HEK293T (cell line): ENCODE results near the gene NBAS.

Experiments used
- CTCF ChIA-PET: fragments of 350-600 bp; formaldehyde crosslinking; extraction: SDS; loops from one replicate; lab custom pipeline; 2021; ENCODE audit warnings: antibody characterized with exemption, inconsistent platforms; lab: Yijun Ruan, JAX
- POLR2A ChIA-PET: fragments of 350-600 bp; formaldehyde crosslinking; extraction: SDS; loops from one replicate; lab custom pipeline; 2020; ENCODE audit warnings: antibody characterized with exemption, inconsistent platforms; lab: Yijun Ruan, JAX
- DNase-seq: peaks from one replicate; pipeline ENCODE4 v3.0.0; 2012; ENCODE audit warnings: mixed read lengths; ENCODE audit errors: extremely low spot score
- ARNT ChIP-seq: fragments of 450-650 bp; IDR thresholded peaks from 2 replicates; pipeline ENCODE4 v1.6.1; 2017; ENCODE audit warnings: mild to moderate bottlenecking
- BHLHE40 ChIP-seq: fragments of 450-650 bp; IDR thresholded peaks from 2 replicates; pipeline ENCODE4 v1.6.1; 2016; ENCODE audit warnings: mild to moderate bottlenecking, moderate library complexity, borderline replicate concordance
- CTBP1 ChIP-seq: fragments of 450-650 bp; IDR thresholded peaks from 2 replicates; pipeline ENCODE4 v1.6.1; 2016; ENCODE audit warnings: borderline replicate concordance
- ELF4 ChIP-seq: fragments of 450-650 bp; IDR thresholded peaks from 2 replicates; pipeline ENCODE4 v1.6.1; 2017; ENCODE audit warnings: antibody characterized with exemption
- FOXA1 ChIP-seq: fragments of 450-650 bp; IDR thresholded peaks from 2 replicates; pipeline ENCODE4 v1.6.1; 2016; ENCODE audit warnings: mild to moderate bottlenecking
- FOXK2 ChIP-seq: fragments of 450-650 bp; IDR thresholded peaks from 2 replicates; pipeline ENCODE4 v1.6.1; 2016; ENCODE audit warnings: mild to moderate bottlenecking
- FOXM1 ChIP-seq: fragments of 450-650 bp; IDR thresholded peaks from 2 replicates; pipeline ENCODE4 v1.6.1; 2017; ENCODE audit warnings: mild to moderate bottlenecking, borderline replicate concordance
- HDGF ChIP-seq: fragments of 450-650 bp; IDR thresholded peaks from 2 replicates; pipeline ENCODE4 v1.6.1; 2017; ENCODE audit warnings: antibody characterized with exemption, borderline replicate concordance
- L3MBTL2 ChIP-seq: fragments of 450-650 bp; conservative IDR thresholded peaks from 2 replicates; pipeline ENCODE4 v1.6.1; 2016; ENCODE audit warnings: mild to moderate bottlenecking
- LEF1 ChIP-seq: fragments of 450-650 bp; IDR thresholded peaks from 2 replicates; pipeline ENCODE4 v1.6.1; 2017; ENCODE audit warnings: mild to moderate bottlenecking, borderline replicate concordance
- NFRKB ChIP-seq: fragments of 450-650 bp; IDR thresholded peaks from 2 replicates; pipeline ENCODE4 v1.6.1; 2016; ENCODE audit warnings: mild to moderate bottlenecking, moderate library complexity
- PKNOX1 ChIP-seq: fragments of 450-650 bp; IDR thresholded peaks from 2 replicates; pipeline ENCODE4 v1.6.1; 2016
- SP1 ChIP-seq: fragments of 450-650 bp; IDR thresholded peaks from 2 replicates; pipeline ENCODE4 v1.6.1; 2017
- SUZ12 ChIP-seq: fragments of 450-650 bp; IDR thresholded peaks from 2 replicates; pipeline ENCODE4 v1.6.1; 2016; ENCODE audit warnings: mild to moderate bottlenecking
- TARDBP ChIP-seq: fragments of 450-650 bp; IDR thresholded peaks from 2 replicates; pipeline ENCODE4 v1.6.1; 2016
- ZNF384 ChIP-seq: fragments of 450-650 bp; IDR thresholded peaks from 2 replicates; pipeline ENCODE4 v1.6.1; 2016

The NBAS gene

GRCh38 chr2:15142069-15142689, 419.0 kb downstream of the NBAS start:
- POLR2A ChIA-PET = no interaction called here

GRCh38 chr2:15141211-15141610, 419.9 kb downstream of the NBAS start:
- POLR2A ChIA-PET = no interaction called here
- TF ChIP-seq CTBP1 (no peak), PKNOX1 (no peak), ELF4 (no peak), ZNF384 (no peak), FOXM1 (no peak), BHLHE40 (no peak), ARNT (no peak), HDGF (no peak), FOXA1 (no peak), L3MBTL2 (no peak), SP1 (no peak), NFRKB (no peak), SUZ12 (no peak)
- no peak for DNase-seq
- CTCF ChIA-PET = no interaction called here

More at GRCh38 chr2:15142069-15142689, 419.0 kb downstream of the NBAS start:
- CTCF ChIA-PET = no interaction called here
- no peak for TF ChIP-seq PKNOX1
- TF ChIP-seq FOXM1 = no peak
- TF ChIP-seq HDGF = no peak
- no peak for TF ChIP-seq FOXK2
- no peak for TF ChIP-seq ELF4
- no peak for DNase-seq

- ChIA-PET CTCF (no interaction called here), POLR2A (no interaction called here)
- TF ChIP-seq ZNF384 (no peak), ELF4 (no peak), FOXK2 (no peak), L3MBTL2 (no peak), NFRKB (no peak), FOXA1 (no peak), PKNOX1 (no peak), SP1 (no peak)
- DNase-seq = no peak
These were observed 424.5 kb downstream of the NBAS start for GRCh38 chr2:15136639-15137038.

GRCh38 chr2:15134957-15135356, 426.2 kb downstream of the NBAS start:
- ChIA-PET POLR2A (no interaction called here), CTCF (no interaction called here)
- DNase-seq = no peak
- TF ChIP-seq SUZ12 = no peak
- TF ChIP-seq L3MBTL2 = no peak
- TF ChIP-seq NFRKB = no peak
- no peak for TF ChIP-seq CTBP1
- TF ChIP-seq ARNT = no peak
- no peak for TF ChIP-seq HDGF
- TF ChIP-seq BHLHE40 = no peak
- no peak for TF ChIP-seq FOXA1
- no peak for TF ChIP-seq PKNOX1
- TF ChIP-seq ZNF384 = no peak
- no peak for TF ChIP-seq LEF1
- no peak for TF ChIP-seq FOXK2
- no peak for TF ChIP-seq ELF4
- TF ChIP-seq SP1 = no peak
- no peak for TF ChIP-seq FOXM1

GRCh38 chr2:15133461-15133860, 427.7 kb downstream of the NBAS start:
- TF ChIP-seq ELF4 = no peak
- TF ChIP-seq HDGF = no peak
- no peak for TF ChIP-seq FOXA1
- TF ChIP-seq FOXM1 = no peak
- no peak for TF ChIP-seq FOXK2
- no peak for TF ChIP-seq PKNOX1
- no peak for TF ChIP-seq SP1
- TF ChIP-seq TARDBP = no peak
- no peak for TF ChIP-seq ARNT
- TF ChIP-seq BHLHE40 = no peak
- TF ChIP-seq L3MBTL2 = no peak
- TF ChIP-seq SUZ12 = no peak
- no peak for TF ChIP-seq LEF1
- ChIA-PET CTCF (no interaction called here), POLR2A (no interaction called here)
- no peak for DNase-seq
